Measurements from ENCODE around the gene TMSB10.

DNA sequence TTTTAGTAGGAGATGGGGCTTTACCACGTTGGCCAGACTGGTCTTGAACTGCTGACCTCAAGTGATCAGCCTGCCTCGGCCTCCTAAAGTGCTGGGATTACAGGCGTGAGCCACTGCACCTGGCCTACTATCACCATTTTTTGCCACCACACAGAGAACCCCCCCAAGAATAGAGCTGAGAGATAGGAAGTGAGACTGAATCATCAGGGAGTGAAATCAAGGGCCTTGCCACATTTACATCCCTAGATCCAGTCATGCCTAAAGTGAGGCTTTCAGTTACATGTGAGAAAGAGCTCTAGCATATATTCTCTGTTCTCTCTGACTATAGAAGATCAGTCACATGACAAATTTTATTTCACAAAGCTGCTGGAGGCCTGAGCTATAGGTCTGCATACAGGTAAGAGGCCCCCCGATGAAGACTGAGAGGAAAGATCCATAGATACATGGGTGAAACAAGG, 37.5 kb downstream of the TMSB10 start:
- TF ChIP-seq, protein P1, sequence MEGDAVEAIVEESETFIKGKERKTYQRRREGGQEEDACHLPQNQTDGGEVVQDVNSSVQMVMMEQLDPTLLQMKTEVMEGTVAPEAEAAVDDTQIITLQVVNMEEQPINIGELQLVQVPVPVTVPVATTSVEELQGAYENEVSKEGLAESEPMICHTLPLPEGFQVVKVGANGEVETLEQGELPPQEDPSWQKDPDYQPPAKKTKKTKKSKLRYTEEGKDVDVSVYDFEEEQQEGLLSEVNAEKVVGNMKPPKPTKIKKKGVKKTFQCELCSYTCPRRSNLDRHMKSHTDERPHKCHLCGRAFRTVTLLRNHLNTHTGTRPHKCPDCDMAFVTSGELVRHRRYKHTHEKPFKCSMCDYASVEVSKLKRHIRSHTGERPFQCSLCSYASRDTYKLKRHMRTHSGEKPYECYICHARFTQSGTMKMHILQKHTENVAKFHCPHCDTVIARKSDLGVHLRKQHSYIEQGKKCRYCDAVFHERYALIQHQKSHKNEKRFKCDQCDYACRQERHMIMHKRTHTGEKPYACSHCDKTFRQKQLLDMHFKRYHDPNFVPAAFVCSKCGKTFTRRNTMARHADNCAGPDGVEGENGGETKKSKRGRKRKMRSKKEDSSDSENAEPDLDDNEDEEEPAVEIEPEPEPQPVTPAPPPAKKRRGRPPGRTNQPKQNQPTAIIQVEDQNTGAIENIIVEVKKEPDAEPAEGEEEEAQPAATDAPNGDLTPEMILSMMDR (conservative IDR thresholded peaks at IDR 0.05; ENCODE audit: low read length): no peak
- TF ChIP-seq EZH2phosphoT487 (IDR thresholded peaks at IDR 0.05; ENCODE audit: borderline replicate concordance, low read depth, low read length): no peak
